ENCODE measurements around the gene MYO18A.

Gene MYO18A

DNA sequence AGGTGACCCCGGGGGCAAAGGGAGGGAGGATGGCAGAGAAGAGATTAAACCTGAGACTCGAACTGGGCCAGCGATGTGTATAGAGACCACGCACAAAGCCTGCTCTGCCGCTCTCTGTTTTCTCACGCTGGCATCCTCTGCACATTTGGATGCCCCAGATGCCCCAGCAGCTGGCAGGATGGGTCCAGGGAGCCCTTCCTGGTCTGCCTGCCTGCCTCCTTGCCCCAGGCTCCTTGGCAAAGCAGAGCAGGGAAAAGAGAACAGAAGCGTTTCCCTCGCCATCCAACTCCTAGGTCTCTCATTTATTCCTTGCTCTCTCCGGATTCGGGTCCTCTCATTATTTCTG, 142.5 kb downstream of the MYO18A start:
- TF ChIP-seq CTCF (IDR thresholded peaks at IDR 0.05; ENCODE audit: low read depth, low read length), result no peak
- no peak overlapping the region for H3K4me3 ChIP-seq (ENCODE audit: low read depth, low read length)

- H3K4me3 ChIP-seq (ENCODE audit: low read depth, low read length), result no peak overlapping the region
- TF ChIP-seq CTCF (IDR thresholded peaks at IDR 0.05; ENCODE audit: low read depth, low read length), result no peak
These were observed 143.6 kb downstream of the MYO18A start for GRCh38 chr17:29036584-29036983.

DNA sequence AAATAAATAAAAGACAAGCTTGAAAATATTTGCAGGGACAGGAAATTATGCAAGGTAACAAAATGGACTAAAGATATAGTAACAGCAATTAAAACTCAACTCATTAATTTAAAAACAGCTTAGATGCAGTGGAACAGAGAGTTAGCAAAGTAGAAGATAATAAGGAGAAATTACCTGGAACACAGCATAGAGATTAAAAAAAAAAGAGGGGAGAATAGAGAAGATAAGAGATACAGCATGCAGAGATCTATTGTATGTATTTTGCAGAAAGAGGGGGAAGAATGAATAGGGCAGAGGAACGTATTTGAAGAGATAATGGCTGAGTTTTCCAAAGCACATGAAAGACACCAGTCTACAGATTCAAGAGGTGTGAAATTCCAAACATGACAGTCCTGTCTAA, 145.7 kb downstream of the MYO18A start:
- TF ChIP-seq CTCF (IDR thresholded peaks at IDR 0.05; ENCODE audit: low read depth, low read length), result no peak
- no peak overlapping the region for H3K4me3 ChIP-seq (ENCODE audit: low read depth, low read length)

DNA sequence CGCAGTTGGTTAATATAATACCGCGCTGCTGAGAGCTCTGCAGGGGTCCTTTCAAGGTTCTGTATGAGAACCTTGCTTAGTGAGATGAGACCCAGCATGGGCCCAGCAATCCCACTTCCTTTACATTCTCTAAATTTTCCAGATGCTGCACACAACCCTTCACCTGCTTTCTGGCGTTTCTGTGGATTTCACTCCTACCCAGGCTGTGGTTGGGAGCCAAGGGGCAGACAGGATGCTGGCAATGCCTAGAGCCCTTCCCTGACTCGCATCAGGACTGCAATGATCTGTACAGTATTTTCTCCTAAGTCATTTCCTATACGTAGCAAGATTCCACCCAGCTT, 147.4 kb downstream of the MYO18A start:
- no peak for TF ChIP-seq CTCF (IDR thresholded peaks at IDR 0.05; ENCODE audit: low read depth, low read length)
- no peak overlapping the region for H3K4me3 ChIP-seq (ENCODE audit: low read depth, low read length)

DNA sequence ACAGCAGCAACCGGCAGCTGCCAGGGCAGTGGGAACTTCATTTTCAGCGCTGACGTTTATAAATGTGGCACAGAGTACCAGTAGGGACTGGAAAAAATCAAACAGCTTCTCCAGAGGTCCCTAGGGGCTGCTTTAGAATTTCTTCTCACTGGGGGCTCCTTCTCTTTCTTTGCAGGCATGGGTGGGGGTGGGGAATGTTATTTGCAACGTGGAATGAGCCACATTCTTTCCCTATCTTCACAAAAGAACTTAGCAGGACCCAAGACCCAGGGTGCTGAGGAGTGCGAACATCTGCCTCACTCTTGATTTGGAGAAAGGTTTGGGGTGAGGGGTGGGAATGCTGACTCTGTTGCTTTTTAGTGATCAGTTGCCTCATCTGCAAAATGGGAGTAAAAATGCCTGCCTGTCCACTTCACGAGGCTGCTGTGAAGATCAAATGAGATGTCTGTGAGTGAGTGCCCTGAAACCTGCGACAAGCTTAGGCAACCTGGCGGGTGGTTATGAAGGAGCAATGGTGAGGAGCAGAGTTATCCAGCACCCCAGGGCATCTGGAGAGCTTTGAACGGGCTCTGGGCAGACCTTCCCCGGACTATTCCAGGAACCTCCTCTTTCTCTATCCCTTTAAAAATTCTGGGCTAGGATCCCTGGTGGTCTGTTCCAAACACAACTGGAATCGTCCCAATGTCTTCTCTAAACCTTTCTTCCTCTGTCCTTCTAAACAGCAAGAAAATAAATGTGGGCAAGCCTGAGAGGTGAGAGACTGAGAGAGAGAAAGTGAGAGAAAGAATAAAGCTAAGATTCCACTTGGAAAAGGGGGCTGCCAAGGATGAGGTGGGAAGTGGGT, 148.0 kb downstream of the MYO18A start:
- H3K4me3 ChIP-seq (ENCODE audit: low read depth, low read length), result no peak overlapping the region
- no peak for TF ChIP-seq CTCF (IDR thresholded peaks at IDR 0.05; ENCODE audit: low read depth, low read length)

DNA sequence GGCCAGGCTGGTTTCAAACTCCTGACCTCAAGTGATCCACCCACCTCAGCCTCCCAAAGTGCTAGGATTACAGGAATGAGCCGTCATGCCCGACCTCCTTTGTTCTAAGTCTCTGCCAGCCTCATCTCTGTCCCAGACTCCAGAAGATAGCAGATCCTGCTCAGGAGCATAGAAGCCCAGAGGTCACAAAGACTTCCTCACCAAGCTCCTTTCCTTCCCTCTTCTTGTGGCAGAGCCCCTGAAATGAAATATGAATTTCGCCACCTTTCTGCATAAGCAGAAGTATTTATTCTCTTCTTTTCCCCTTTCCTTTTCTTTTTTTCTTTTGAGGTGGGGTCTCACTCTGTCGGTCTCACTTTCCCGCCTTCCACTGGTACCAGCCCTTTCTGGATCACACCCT, 148.7 kb downstream of the MYO18A start:
- no peak for TF ChIP-seq CTCF (IDR thresholded peaks at IDR 0.05; ENCODE audit: low read depth, low read length)
- H3K4me3 ChIP-seq (ENCODE audit: low read depth, low read length), result no peak overlapping the region

DNA sequence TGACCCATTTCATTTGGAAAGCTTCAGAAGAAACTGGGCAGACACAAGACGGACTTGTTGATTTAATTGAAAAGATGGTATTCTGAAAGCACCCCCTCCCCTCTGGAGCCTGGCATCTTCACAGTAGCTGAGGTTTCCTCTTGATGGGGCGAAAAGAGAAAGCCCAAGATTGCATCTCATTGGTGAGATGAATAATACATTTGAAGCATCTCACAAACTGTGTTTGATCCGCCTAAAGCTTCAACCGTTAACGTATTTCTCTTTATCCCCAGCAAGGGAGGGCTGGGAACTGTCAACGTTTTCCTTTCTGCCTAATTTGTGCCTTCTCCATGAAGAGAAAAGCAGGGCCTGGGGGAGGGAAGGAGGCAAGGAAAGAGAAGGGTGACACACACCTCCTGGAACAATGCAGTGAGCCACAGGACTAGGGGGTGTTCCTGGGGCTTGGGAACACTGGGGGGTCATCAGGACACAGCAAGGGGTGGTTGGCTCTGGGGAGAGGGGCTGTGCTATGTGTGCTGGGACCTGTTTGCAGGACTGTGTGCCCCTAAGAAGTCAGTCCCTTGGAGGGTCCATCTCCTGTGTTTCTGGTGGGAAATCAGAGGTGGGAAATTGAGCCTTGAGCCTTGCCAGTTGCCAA, 155.8 kb downstream of the MYO18A start:
- no peak for TF ChIP-seq CTCF (IDR thresholded peaks at IDR 0.05; ENCODE audit: low read depth, low read length)

More for the DNA sequence above, 155.8 kb downstream of the MYO18A start:
- H3K4me3 ChIP-seq (ENCODE audit: low read depth, low read length), result no peak overlapping the region
